Measurements from ENCODE around the gene LRRC2.

DNA sequence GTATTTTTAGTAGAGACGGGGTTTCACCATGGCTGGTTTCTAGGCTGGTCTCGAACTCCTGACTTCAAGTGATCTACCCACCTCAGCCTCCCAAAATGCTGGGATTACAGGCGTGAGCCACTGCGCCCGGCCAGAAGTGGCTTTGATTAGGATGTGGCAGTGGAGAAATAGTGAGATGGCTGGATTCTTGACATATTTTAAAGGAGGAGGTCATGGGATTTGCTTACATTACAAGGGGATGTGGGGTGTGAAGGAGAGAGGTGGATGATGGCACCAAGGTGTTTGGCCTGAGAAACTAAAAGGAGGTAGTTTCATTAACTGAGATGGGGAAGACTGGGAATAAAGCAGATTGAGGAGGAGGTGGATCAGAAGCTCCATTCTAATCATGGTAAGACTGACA, 86.4 kb downstream of the LRRC2 start:
- TF ChIP-seq, protein P1, sequence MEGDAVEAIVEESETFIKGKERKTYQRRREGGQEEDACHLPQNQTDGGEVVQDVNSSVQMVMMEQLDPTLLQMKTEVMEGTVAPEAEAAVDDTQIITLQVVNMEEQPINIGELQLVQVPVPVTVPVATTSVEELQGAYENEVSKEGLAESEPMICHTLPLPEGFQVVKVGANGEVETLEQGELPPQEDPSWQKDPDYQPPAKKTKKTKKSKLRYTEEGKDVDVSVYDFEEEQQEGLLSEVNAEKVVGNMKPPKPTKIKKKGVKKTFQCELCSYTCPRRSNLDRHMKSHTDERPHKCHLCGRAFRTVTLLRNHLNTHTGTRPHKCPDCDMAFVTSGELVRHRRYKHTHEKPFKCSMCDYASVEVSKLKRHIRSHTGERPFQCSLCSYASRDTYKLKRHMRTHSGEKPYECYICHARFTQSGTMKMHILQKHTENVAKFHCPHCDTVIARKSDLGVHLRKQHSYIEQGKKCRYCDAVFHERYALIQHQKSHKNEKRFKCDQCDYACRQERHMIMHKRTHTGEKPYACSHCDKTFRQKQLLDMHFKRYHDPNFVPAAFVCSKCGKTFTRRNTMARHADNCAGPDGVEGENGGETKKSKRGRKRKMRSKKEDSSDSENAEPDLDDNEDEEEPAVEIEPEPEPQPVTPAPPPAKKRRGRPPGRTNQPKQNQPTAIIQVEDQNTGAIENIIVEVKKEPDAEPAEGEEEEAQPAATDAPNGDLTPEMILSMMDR (IDR thresholded peaks at IDR 0.05), result no peak
- no peak for TF ChIP-seq POLR2A (IDR thresholded peaks at IDR 0.05)
